GM12891 (cell line): ENCODE results near the gene LGI1.

Experiments used
- POLR2A ChIP-seq: IDR thresholded peaks from 2 replicates; pipeline ENCODE4 v1.6.1; 2011; ENCODE audit warnings: low read depth, low read length, control low read depth
- POLR2AphosphoS5 ChIP-seq: IDR thresholded peaks from 2 replicates; pipeline ENCODE4 v1.6.1; 2011; ENCODE audit warnings: low read depth, low read length, control low read depth
- SPI1 ChIP-seq: IDR thresholded peaks from 2 replicates; pipeline ENCODE4 v1.6.1; 2011; ENCODE audit warnings: low read depth, low read length, control low read depth
- TAF1 ChIP-seq: IDR thresholded peaks from 2 replicates; pipeline ENCODE4 v1.6.1; 2011; ENCODE audit warnings: low read depth, low read length, control low read depth

GRCh38 chr10:93758891-93759410 lies 1.2 kb downstream of the LGI1 start:
- TF ChIP-seq SPI1 (no peak), POLR2AphosphoS5 (no peak), POLR2A (no peak), TAF1 (no peak)
